K562 (cell line): ENCODE measurements around the gene SRRT. TPM values are rescaled to one million over a fixed set of nuclear protein-coding genes. Genes with fewer than 3 reads are reported as not detected.
A peak's percentile ranks its signal among the peaks of the same experiment; 100 is the strongest.

Experiments
- ARHGAP35 ChIP-seq: fragments of 450-650 bp; IDR thresholded peaks from 2 replicates; pipeline ENCODE4 v1.6.1; 2018; ENCODE audit not compliant: partially characterized antibody
- ATF1 ChIP-seq, 2 experiments: fragments of 450-650 bp in 1 of 2; IDR thresholded peaks; 2 replicates each; pipeline ENCODE4 v1.6.1; 2016; ENCODE audit warnings: missing compliant biosample characterization in 1 of 2, missing genetic modification characterization in 1 of 2
- CBX3 ChIP-seq, 2 experiments: IDR thresholded peaks; 1 replicate in 1 of 2; 2 replicates in 1 of 2; pipeline ENCODE4 v1.6.1; 2012; ENCODE audit warnings: inconsistent platforms in 2 of 2, low read length in 2 of 2, borderline replicate concordance in 1 of 2, control low read depth in 1 of 2
- CEBPB ChIP-seq: fragments of 450-650 bp; IDR thresholded peaks from 2 replicates; pipeline ENCODE4 v1.6.1; 2016; ENCODE audit warnings: missing genetic modification characterization, missing compliant biosample characterization
- ELF4 ChIP-seq: fragments of 450-650 bp; formaldehyde crosslinking; IDR thresholded peaks from 2 replicates; pipeline ENCODE4 v1.4.0; 2022; ENCODE audit warnings: missing genetic modification characterization
- HMGN3 ChIP-seq: IDR thresholded peaks from 2 replicates; pipeline ENCODE4 v1.6.1; 2011; ENCODE audit warnings: borderline replicate concordance, low read depth, mild to moderate bottlenecking, mixed read lengths, low read length; ENCODE audit not compliant: insufficient read length; ENCODE audit errors: extremely low read depth
- KHSRP ChIP-seq: fragments of 450-650 bp; IDR thresholded peaks from 2 replicates; pipeline ENCODE4 v1.6.1; 2017
- MTF1 ChIP-seq: fragments of 250-450 bp; sonication (Bioruptor Pico); IDR thresholded peaks from 2 replicates; pipeline ENCODE4 v1.9.0; 2021; ENCODE audit warnings: moderate library complexity, mild to moderate bottlenecking, inconsistent platforms, borderline replicate concordance
- SP2 ChIP-seq: IDR thresholded peaks from 2 replicates; pipeline ENCODE4 v1.6.1; 2011; ENCODE audit warnings: mild to moderate bottlenecking, low read depth, low read length, moderate library complexity; ENCODE audit not compliant: poor library complexity, severe bottlenecking; ENCODE audit errors: extremely low read depth
- polyA plus RNA-seq, 8 experiments: library from polyadenylated mRNA; depleted of rRNA in 4 of 8; stranded (reverse) in 5 of 8; unstranded in 3 of 8; fragments of >200 nt; fragmentation: Nextera tagmentation in 2 of 8; fragmentation: Illumina TruSeq in 1 of 8; extraction: Ambion mirVana in 2 of 8; extraction: Trizol in 1 of 8; gene quantifications; 2 replicates each; pipeline versions ENCODE4 v1.2.1 to v1.2.3, GENCODE V29; 2011 to 2014; ENCODE audit warnings: inconsistent platforms in 1 of 8, missing spikeins in 1 of 8
- total RNA-seq, 7 experiments: library from RNA; depleted of rRNA in 6 of 7; stranded (reverse); fragments of >200 nt in 6 of 7; fragmentation: Illumina TruSeq in 2 of 7; extraction: Trizol in 2 of 7; gene quantifications; 2 replicates each; pipeline versions ENCODE4 v1.2.1 to v1.2.3, GENCODE V29; 2011 to 2021; ENCODE audit warnings: low replicate concordance in 1 of 7
- TF ChIP-seq, protein P1 (sequence below): sonication (generic); formaldehyde crosslinking; IDR thresholded peaks from 2 replicates; pipeline ENCODE4 v1.8.0; 2022; ENCODE audit warnings: mild to moderate bottlenecking, missing genetic modification reagents
- TF ChIP-seq, protein P2 (sequence below): IDR thresholded peaks from 3 replicates; pipeline ENCODE4 v1.6.1; 2011; ENCODE audit warnings: borderline replicate concordance, mild to moderate bottlenecking, moderate library complexity; ENCODE audit not compliant: insufficient read length; ENCODE audit errors: extremely low read depth
- TF ChIP-seq, protein P3 (sequence below): fragments of 250-450 bp; sonication (Bioruptor Pico); IDR thresholded peaks from 2 replicates; pipeline ENCODE4 v1.5.0; 2020; ENCODE audit warnings: mild to moderate bottlenecking, borderline replicate concordance
- TF ChIP-seq, protein P4 (sequence below): fragments of 200-400 bp; formaldehyde crosslinking; IDR thresholded peaks from 2 replicates; pipeline ENCODE4 v1.6.1; 2017; ENCODE audit warnings: mild to moderate bottlenecking, low read depth, low read length, moderate library complexity

SRRT gene
- total and polyA plus RNA-seq, 9 of the 15 experiments (the other 6 are each of a cell fraction or from before 2014, with no cell fraction given): 10.3 to 263 (median 84.4) TPM

DNA sequence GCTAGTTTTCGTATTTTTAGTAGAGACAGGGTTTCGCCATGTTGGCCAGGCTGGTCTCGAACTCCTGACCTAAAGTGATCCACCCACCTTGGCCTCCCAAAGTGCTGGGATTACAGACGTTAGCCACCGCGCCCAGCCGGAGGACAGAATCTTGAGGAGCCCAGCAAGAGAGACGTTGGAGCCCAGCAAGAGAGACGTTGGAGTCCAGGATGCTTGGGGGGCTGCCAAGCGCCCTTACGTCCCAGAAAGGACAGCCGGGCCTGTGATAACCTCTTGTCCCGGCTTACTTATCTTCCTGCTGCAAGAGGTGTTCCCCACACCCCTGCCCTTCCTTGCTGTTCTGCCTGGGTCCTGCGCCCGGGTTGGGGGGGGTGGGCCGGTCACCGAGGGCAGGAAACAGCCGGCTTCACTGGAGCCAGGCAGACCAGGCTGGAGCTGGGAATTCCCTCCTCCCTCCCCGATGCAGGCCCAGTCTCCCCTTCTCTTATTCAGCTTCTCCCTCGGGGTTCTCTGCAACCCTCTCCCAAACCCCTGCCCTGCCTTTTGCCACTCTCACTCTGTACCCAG lies 45.7 kb upstream of the SRRT start (continued):
- TF ChIP-seq, protein P1, sequence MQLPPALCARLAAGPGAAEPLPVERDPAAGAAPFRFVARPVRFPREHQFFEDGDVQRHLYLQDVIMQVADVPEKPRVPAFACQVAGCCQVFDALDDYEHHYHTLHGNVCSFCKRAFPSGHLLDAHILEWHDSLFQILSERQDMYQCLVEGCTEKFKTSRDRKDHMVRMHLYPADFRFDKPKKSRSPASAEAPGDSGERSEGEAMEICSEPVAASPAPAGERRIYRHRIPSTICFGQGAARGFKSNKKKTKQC (CRISPR knock-in tag): 0 out of 2 replicates have a peak, but pooled peaks have one; percentile 54
- TF ChIP-seq ELF4 (CRISPR knock-in tag): no peak
- no peak for TF ChIP-seq SP2
- peak; percentile 80 for TF ChIP-seq HMGN3
- TF ChIP-seq ATF1 (CRISPR knock-in tag; IDR thresholded peaks at IDR 0.05): no peak
- peak; percentile 59 for TF ChIP-seq ATF1 (tag; IDR thresholded peaks at IDR 0.05)
- TF ChIP-seq, protein P2, sequence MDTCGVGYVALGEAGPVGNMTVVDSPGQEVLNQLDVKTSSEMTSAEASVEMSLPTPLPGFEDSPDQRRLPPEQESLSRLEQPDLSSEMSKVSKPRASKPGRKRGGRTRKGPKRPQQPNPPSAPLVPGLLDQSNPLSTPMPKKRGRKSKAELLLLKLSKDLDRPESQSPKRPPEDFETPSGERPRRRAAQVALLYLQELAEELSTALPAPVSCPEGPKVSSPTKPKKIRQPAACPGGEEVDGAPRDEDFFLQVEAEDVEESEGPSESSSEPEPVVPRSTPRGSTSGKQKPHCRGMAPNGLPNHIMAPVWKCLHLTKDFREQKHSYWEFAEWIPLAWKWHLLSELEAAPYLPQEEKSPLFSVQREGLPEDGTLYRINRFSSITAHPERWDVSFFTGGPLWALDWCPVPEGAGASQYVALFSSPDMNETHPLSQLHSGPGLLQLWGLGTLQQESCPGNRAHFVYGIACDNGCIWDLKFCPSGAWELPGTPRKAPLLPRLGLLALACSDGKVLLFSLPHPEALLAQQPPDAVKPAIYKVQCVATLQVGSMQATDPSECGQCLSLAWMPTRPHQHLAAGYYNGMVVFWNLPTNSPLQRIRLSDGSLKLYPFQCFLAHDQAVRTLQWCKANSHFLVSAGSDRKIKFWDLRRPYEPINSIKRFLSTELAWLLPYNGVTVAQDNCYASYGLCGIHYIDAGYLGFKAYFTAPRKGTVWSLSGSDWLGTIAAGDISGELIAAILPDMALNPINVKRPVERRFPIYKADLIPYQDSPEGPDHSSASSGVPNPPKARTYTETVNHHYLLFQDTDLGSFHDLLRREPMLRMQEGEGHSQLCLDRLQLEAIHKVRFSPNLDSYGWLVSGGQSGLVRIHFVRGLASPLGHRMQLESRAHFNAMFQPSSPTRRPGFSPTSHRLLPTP: peak; percentile 39
- no peak for TF ChIP-seq MTF1 (CRISPR knock-in tag)
- TF ChIP-seq, protein P3, sequence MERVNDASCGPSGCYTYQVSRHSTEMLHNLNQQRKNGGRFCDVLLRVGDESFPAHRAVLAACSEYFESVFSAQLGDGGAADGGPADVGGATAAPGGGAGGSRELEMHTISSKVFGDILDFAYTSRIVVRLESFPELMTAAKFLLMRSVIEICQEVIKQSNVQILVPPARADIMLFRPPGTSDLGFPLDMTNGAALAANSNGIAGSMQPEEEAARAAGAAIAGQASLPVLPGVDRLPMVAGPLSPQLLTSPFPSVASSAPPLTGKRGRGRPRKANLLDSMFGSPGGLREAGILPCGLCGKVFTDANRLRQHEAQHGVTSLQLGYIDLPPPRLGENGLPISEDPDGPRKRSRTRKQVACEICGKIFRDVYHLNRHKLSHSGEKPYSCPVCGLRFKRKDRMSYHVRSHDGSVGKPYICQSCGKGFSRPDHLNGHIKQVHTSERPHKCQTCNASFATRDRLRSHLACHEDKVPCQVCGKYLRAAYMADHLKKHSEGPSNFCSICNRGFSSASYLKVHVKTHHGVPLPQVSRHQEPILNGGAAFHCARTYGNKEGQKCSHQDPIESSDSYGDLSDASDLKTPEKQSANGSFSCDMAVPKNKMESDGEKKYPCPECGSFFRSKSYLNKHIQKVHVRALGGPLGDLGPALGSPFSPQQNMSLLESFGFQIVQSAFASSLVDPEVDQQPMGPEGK: no peak
- TF ChIP-seq CBX3 (IDR thresholded peaks at IDR 0.05; ENCODE audit: borderline replicate concordance in 1 of 2, low read length in 2 of 2): peak in 1 of 2 experiments; percentile 52; a peak in 1 of 3 replicates
- TF ChIP-seq, protein P4, sequence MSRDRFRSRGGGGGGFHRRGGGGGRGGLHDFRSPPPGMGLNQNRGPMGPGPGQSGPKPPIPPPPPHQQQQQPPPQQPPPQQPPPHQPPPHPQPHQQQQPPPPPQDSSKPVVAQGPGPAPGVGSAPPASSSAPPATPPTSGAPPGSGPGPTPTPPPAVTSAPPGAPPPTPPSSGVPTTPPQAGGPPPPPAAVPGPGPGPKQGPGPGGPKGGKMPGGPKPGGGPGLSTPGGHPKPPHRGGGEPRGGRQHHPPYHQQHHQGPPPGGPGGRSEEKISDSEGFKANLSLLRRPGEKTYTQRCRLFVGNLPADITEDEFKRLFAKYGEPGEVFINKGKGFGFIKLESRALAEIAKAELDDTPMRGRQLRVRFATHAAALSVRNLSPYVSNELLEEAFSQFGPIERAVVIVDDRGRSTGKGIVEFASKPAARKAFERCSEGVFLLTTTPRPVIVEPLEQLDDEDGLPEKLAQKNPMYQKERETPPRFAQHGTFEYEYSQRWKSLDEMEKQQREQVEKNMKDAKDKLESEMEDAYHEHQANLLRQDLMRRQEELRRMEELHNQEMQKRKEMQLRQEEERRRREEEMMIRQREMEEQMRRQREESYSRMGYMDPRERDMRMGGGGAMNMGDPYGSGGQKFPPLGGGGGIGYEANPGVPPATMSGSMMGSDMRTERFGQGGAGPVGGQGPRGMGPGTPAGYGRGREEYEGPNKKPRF: no peak
- peak; percentile 50; the same call in 1 of the 2 replicates for TF ChIP-seq CEBPB (tag)
- no peak for TF ChIP-seq KHSRP
- TF ChIP-seq ARHGAP35: no peak
- TF ChIP-seq, all 486 proteins: peak for 98
